Fibroblast of lung (primary cell): ENCODE data around the gene NR2F6.

Experiments
- EZH2 ChIP-seq: IDR thresholded peaks from 2 replicates; pipeline ENCODE4 v1.5.1; 2012; ENCODE audit warnings: low read length, control low read depth, mild to moderate bottlenecking; ENCODE audit errors: missing control alignments
- TF ChIP-seq, protein P1 (sequence below), 2 donors: IDR thresholded peaks in 1 of 2; conservative IDR thresholded peaks in 1 of 2; 1 replicate in 1 of 2; 2 replicates in 1 of 2; pipeline ENCODE4 v1.5.1; 2011 to 2012; ENCODE audit warnings: low read length in 2 of 2, control low read depth in 1 of 2, inconsistent platforms in 1 of 2, low read depth in 1 of 2, mild to moderate bottlenecking in 1 of 2

DNA sequence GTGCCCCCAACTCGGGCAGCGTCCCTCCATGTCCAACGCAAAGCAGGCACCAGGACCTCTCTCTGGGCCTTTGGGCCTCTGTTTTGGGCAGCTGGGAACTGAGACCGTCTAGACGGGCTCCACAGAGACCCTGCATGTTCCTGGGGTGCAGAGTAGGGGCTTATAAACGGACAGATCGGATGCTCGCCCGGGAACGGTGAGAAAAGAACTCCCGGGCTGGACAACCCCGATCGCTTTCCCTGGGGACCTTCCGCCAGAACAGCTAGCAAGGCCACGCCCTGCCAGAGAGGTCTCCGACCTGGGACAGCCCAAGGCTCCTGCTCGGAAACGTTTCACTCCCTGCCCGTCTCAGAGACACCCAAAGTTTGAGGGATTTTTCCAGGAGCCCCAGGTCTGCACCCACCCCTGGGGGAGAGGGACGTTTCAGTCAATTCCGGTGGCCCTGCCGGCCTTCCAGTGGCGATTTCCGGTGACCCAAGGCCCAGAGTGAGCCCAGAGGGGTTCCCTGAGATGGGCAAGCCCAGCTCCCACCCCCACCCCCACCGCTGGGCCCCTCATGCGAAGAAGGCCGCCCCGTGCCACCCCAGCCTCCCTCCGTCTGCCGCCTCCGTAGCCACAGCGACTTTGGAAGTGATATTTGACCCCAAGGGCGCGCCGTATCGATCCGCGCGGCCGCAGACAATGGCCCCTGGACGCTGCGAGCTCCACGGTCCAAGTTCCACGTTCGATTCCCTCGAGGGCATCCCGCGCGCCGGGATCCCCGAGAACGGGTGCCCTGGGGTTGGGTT lies 1.7 kb downstream of the NR2F6 start:
- no peak for TF ChIP-seq EZH2
- TF ChIP-seq, protein P1, sequence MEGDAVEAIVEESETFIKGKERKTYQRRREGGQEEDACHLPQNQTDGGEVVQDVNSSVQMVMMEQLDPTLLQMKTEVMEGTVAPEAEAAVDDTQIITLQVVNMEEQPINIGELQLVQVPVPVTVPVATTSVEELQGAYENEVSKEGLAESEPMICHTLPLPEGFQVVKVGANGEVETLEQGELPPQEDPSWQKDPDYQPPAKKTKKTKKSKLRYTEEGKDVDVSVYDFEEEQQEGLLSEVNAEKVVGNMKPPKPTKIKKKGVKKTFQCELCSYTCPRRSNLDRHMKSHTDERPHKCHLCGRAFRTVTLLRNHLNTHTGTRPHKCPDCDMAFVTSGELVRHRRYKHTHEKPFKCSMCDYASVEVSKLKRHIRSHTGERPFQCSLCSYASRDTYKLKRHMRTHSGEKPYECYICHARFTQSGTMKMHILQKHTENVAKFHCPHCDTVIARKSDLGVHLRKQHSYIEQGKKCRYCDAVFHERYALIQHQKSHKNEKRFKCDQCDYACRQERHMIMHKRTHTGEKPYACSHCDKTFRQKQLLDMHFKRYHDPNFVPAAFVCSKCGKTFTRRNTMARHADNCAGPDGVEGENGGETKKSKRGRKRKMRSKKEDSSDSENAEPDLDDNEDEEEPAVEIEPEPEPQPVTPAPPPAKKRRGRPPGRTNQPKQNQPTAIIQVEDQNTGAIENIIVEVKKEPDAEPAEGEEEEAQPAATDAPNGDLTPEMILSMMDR (conservative IDR thresholded peaks at IDR 0.05 in 1 of 2, IDR thresholded peaks at IDR 0.05 in 1 of 2; ENCODE audit: low read depth in 1 of 2, low read length in 2 of 2) = no peak
